Right lobe of liver (tissue), 4 donors: Measurements from ENCODE around the gene PLA2G4D.

ENCODE experiments used
- POLR2A ChIP-seq: fragments of 450-650 bp; IDR thresholded peaks from one replicate; pipeline ENCODE4 v1.6.1; 2017; ENCODE audit warnings: antibody characterized with exemption, mild to moderate bottlenecking
- TF ChIP-seq, protein P1 (sequence below), 4 donors: fragments of 200-600 bp in 3 of 4; fragments of 450-650 bp in 1 of 4; IDR thresholded peaks; one replicate each; pipeline versions ENCODE4 v1.5.1 to v1.8.0; 2016 to 2022; ENCODE audit warnings: antibody characterized with exemption in 4 of 4, mild to moderate bottlenecking in 2 of 4
- donor health status: DM: no; HTN: no; CAD: no.
- donor health status: DM: no; HTN: no; CAD: no.
- donor health status: DM: no; HTN: yes; CAD: no.

DNA sequence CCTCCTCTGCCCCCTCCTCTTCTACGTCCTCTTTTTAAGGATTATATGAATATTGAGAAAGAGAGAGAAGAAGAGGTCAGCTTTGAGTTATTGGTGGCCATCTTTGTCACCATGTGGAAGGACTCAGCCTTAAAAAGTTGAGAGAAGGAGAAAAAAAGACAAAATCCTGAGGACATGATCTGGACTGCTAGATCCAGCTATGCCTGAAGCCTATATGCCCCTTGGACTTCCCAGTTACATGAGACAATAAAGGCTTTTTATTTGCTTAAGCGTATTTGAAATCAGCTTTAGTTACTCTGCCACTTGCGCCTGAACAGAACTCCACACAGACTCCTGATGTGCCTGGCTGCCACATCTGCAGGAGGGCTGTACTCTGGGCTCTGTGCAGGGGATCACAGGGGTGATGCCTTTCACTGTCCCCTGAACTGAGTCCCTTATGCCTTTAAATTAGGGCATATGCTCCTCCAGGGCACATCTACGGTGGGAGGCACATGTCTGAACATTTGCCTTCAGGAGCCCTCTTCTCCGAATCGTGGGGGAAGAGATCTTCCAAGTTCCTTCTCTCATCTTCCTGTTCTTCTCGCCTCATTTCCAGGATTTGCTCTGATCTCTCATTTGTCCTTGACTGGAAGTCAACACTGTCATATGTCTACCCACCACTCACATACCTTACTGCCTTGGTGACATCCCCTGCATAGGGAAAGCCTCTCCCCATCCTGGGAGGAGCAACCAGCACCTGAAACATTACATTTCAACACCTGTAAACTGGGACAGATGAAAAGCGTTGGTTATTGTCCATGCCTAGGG lies 59.5 kb downstream of the PLA2G4D start:
- TF ChIP-seq, protein P1, sequence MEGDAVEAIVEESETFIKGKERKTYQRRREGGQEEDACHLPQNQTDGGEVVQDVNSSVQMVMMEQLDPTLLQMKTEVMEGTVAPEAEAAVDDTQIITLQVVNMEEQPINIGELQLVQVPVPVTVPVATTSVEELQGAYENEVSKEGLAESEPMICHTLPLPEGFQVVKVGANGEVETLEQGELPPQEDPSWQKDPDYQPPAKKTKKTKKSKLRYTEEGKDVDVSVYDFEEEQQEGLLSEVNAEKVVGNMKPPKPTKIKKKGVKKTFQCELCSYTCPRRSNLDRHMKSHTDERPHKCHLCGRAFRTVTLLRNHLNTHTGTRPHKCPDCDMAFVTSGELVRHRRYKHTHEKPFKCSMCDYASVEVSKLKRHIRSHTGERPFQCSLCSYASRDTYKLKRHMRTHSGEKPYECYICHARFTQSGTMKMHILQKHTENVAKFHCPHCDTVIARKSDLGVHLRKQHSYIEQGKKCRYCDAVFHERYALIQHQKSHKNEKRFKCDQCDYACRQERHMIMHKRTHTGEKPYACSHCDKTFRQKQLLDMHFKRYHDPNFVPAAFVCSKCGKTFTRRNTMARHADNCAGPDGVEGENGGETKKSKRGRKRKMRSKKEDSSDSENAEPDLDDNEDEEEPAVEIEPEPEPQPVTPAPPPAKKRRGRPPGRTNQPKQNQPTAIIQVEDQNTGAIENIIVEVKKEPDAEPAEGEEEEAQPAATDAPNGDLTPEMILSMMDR (IDR thresholded peaks at IDR 0.05): no peak
- TF ChIP-seq POLR2A: no peak
